Sigmoid colon (tissue), 7 donors: Measurements from ENCODE around the gene PTGDS. TPM values are rescaled to one million over a fixed set of nuclear protein-coding genes. Genes with fewer than 3 reads are reported as not detected.

ENCODE experiments used
- DNase-seq: peaks from one replicate; pipeline ENCODE4 v3.0.0-alpha.2; 2019
- H3K27ac ChIP-seq, 4 donors: fragments of 200-600 bp; sonication (generic); one replicate each; pipeline ENCODE4 v1.5.1; 2016 to 2019; ENCODE audit warnings: mild to moderate bottlenecking in 1 of 4
- H3K27me3 ChIP-seq, 3 donors: fragments of 200-600 bp; sonication (generic); one replicate each; pipeline ENCODE4 v1.5.1; 2019; ENCODE audit warnings: mild to moderate bottlenecking in 1 of 3
- H3K36me3 ChIP-seq, 4 donors: fragments of 200-600 bp; sonication (generic); one replicate each; pipeline ENCODE4 v1.5.1; 2016 to 2019
- H3K4me1 ChIP-seq, 4 donors: fragments of 200-600 bp; sonication (generic); one replicate each; pipeline ENCODE4 v1.5.1; 2017 to 2019
- H3K4me3 ChIP-seq, 4 donors: fragments of 200-600 bp; sonication (generic); one replicate each; pipeline ENCODE4 v1.5.1; 2017 to 2019; ENCODE audit warnings: mild to moderate bottlenecking in 2 of 4, moderate library complexity in 1 of 4
- H3K9me3 ChIP-seq, 4 donors: fragments of 200-600 bp in 3 of 4; sonication (generic) in 3 of 4; one replicate each; pipeline versions ENCODE4 v1.5.1 to v1.6.1; 2013 to 2019
- EP300 ChIP-seq, 4 donors: sonication (generic); formaldehyde crosslinking; IDR thresholded peaks; one replicate each; pipeline ENCODE4 v1.6.1; 2017; ENCODE audit warnings: antibody characterized with exemption in 4 of 4
- POLR2A ChIP-seq, 2 donors: fragments of 450-650 bp; IDR thresholded peaks; one replicate each; pipeline ENCODE4 v1.6.1; 2016; ENCODE audit warnings: antibody characterized with exemption in 2 of 2, mild to moderate bottlenecking in 2 of 2, moderate library complexity in 2 of 2
- POLR2AphosphoS5 ChIP-seq, 4 donors: sonication (generic); formaldehyde crosslinking; IDR thresholded peaks; one replicate each; pipeline ENCODE4 v1.6.1; 2017; ENCODE audit warnings: antibody characterized with exemption in 4 of 4
- WGBS, 2 donors: extraction: QIAGEN DNeasy Blood & Tissue Kit; methylation state at CpG; one replicate each; pipeline ENCODE4 v1.1.7; 2013; 5-methylcytosine and 5-hydroxymethylcytosine counted together
- intact Hi-C: fragments of 100-400 bp; cut with DNase I; formaldehyde crosslinking; loops from one replicate; pipeline ENCODE4 v1.15.1; 2023
- polyA plus RNA-seq, 3 donors: library from polyadenylated mRNA; stranded (reverse); fragments of 200-250 nt; gene quantifications; one replicate each; pipeline ENCODE4 v1.2.3, GENCODE V29; 2013
- total RNA-seq, 4 donors: library from RNA; depleted of rRNA; stranded (reverse); fragments of >200 nt; gene quantifications; one replicate each; pipeline ENCODE4 v1.1.0, GENCODE V29; 2016
- TF ChIP-seq, protein P1 (sequence below), 4 experiments: fragments of 450-650 bp in 3 of 4; fragments of 200-600 bp in 1 of 4; IDR thresholded peaks; one replicate each; pipeline ENCODE4 v1.5.1; 2016 to 2019; ENCODE audit warnings: antibody characterized with exemption in 4 of 4, mild to moderate bottlenecking in 3 of 4, moderate library complexity in 2 of 4
- donor health status: healthy with polysubstance abuse.
- donor health status: Bipolar disorder and iron deficiency.
- donor health status: healthy.

Gene PTGDS
- total and polyA plus RNA-seq, 7 donors, result 8.3 to 218 (median 28.5) TPM

DNA sequence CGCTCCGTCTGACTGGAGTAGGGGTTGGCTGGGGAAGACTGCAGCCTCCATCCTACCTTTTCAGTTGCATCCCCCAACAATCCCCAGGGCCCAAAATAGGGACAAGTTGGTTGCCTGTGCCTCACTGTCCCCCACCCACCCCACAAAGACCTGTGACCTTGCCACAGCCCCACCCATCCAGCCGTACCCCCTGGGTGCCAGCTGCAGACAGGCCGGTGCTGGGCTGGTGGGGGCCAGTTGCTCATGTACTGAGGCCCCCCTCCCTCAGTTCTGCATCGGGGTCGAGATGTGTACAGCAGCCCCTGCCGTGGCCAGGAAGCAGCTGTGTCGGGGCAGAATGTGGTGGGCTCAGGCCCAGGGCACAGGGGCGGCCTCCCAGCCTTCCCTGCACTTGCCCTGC is 5.9 kb downstream of the PTGDS start:
- WGBS, 2 donors, result 80 to 81% methylated on average over 9 of the region's 9 CpGs
- Histone ChIP-seq H3K27me3 (peaks cover 16 to 69% (median 57%) of the 10 kb centered on the region in 3 donors), H3K4me1 (peaks cover 0 to 16% (median 6%) of the 10 kb centered on the region in 4 donors), H3K36me3 (no peaks in the 10 kb centered on the region), H3K4me3 (no peak overlapping the region), H3K27ac (no peak overlapping the region), H3K9me3 (no peaks in the 10 kb centered on the region)
- DNase-seq, result no peak
- no peak for TF ChIP-seq POLR2A (IDR thresholded peaks at IDR 0.05)
- no peak for TF ChIP-seq EP300 (IDR thresholded peaks at IDR 0.05)
- no peak for TF ChIP-seq POLR2AphosphoS5 (IDR thresholded peaks at IDR 0.05)
- TF ChIP-seq, protein P1, sequence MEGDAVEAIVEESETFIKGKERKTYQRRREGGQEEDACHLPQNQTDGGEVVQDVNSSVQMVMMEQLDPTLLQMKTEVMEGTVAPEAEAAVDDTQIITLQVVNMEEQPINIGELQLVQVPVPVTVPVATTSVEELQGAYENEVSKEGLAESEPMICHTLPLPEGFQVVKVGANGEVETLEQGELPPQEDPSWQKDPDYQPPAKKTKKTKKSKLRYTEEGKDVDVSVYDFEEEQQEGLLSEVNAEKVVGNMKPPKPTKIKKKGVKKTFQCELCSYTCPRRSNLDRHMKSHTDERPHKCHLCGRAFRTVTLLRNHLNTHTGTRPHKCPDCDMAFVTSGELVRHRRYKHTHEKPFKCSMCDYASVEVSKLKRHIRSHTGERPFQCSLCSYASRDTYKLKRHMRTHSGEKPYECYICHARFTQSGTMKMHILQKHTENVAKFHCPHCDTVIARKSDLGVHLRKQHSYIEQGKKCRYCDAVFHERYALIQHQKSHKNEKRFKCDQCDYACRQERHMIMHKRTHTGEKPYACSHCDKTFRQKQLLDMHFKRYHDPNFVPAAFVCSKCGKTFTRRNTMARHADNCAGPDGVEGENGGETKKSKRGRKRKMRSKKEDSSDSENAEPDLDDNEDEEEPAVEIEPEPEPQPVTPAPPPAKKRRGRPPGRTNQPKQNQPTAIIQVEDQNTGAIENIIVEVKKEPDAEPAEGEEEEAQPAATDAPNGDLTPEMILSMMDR (IDR thresholded peaks at IDR 0.05), result no peak
- intact Hi-C loops, result no loop called here

DNA sequence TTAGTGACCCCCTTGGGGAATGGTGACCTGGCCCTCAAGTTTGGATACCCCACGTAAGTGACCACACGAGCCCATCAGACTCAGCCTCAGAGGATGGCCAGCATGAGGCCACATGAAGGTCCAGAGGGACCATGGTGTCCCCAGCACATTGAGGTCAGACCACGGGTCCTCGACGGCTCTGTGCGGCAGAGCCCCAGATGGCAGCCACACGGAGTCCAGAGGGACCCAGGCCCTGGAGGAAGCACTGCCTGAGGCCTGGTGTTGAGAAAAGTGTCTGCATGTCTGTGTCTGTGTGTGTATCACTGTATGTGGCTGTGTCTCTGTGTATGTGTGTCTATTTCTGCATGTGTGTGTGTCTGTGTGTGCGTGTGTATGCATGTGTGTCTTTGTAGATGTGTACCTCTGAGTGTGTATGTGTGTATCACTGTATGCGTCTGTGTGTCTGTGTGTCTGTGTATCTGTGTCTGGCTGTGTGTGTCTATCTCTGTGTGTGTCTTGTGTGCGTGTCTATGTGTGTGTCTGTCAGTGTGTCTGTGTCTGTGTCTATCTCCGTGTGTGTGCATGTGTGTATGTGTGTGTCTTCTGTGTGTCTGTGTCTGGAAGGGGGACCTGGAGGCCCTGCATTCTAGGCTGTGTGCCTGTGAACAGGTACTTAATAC is 6.5 kb downstream of the PTGDS start:
- Histone ChIP-seq H3K36me3 (no peaks in the 10 kb centered on the region), H3K9me3 (no peaks in the 10 kb centered on the region), H3K27me3 (peaks cover 16 to 68% (median 55%) of the 10 kb centered on the region in 3 donors), H3K4me3 (no peak overlapping the region), H3K4me1 (peaks cover 0 to 13% (median 3%) of the 10 kb centered on the region in 4 donors), H3K27ac (no peak overlapping the region)
- 83% methylated on average over 11 of the region's 11 CpGs for WGBS, 2 donors
- intact Hi-C loops, result no loop called here
- DNase-seq, result no peak
- TF ChIP-seq, protein P1 (IDR thresholded peaks at IDR 0.05), result no peak
- TF ChIP-seq EP300 (IDR thresholded peaks at IDR 0.05) (no peak), POLR2AphosphoS5 (IDR thresholded peaks at IDR 0.05) (no peak), POLR2A (IDR thresholded peaks at IDR 0.05) (no peak)

DNA sequence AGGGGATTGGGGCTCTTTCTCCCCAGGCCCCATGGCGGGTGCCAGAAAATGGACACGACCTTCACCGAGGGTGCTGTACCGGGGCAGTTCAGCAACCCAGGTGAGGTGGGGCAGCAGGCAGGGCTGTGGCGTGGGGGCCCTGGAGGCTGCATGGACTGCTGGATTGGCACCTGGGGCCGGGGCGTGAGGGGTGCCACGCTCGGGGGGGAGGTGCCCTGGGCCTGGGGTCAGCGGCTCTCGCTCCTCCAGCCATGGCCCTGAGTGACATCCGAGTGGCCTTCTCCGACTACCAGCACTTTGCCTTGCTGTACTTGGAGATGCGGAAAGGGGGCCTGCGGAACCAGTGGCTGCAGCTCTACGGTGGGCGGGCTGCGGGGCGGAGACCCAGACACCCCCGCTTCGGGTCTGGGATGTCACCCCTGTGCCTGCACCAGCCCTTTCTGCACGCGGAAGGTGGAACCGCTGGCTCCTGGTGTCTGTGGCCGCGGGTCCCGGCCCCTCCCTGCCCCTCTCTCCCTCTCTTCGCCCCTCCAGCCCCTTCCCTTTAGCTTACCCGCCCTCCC is 7.2 kb downstream of the PTGDS start:
- intact Hi-C loops, result no loop called here
- peaks cover 0 to 13% (median 3%) of the 10 kb centered on the region in 4 donors for H3K4me1 ChIP-seq
- no peaks in the 10 kb centered on the region for H3K36me3 ChIP-seq
- TF ChIP-seq POLR2AphosphoS5 (IDR thresholded peaks at IDR 0.05) (no peak), POLR2A (IDR thresholded peaks at IDR 0.05) (no peak), EP300 (IDR thresholded peaks at IDR 0.05) (no peak)
- TF ChIP-seq, protein P1 (IDR thresholded peaks at IDR 0.05), result no peak
- no peaks in the 10 kb centered on the region for H3K9me3 ChIP-seq
- 55 to 65% methylated on average over 29 of the region's 29 CpGs for WGBS, 2 donors
- DNase-seq, result no peak
- peaks cover 16 to 63% (median 47%) of the 10 kb centered on the region in 3 donors for H3K27me3 ChIP-seq
- no peak overlapping the region for H3K4me3 ChIP-seq
- no peak overlapping the region for H3K27ac ChIP-seq

GRCh38 chr9:136985027-136985602 is 7.8 kb downstream of the PTGDS start:
- peaks cover 16 to 63% (median 41%) of the 10 kb centered on the region in 3 donors for H3K27me3 ChIP-seq
- intact Hi-C loops, result no loop called here
- peaks cover 0 to 13% (median 3%) of the 10 kb centered on the region in 4 donors for H3K4me1 ChIP-seq
- no peaks in the 10 kb centered on the region for H3K36me3 ChIP-seq
- WGBS, 2 donors, result 8 to 11% methylated on average over 48 of the region's 48 CpGs
- no peak overlapping the region for H3K4me3 ChIP-seq
- H3K9me3 ChIP-seq, result no peaks in the 10 kb centered on the region
- no peak for DNase-seq
- TF ChIP-seq, protein P1 (IDR thresholded peaks at IDR 0.05), result no peak
- no peak for TF ChIP-seq POLR2A (IDR thresholded peaks at IDR 0.05)
- TF ChIP-seq EP300 (IDR thresholded peaks at IDR 0.05), result no peak
- TF ChIP-seq POLR2AphosphoS5 (IDR thresholded peaks at IDR 0.05), result no peak
- no peak overlapping the region for H3K27ac ChIP-seq
